HL-60 (cell line): ENCODE results near the gene VWA8.

Experiments used
- DNase-seq, 2 experiments: peaks; one replicate each; pipeline ENCODE4 v3.0.0-alpha.2; 2010 to 2020; ENCODE audit warnings: low read depth in 1 of 2, low spot score in 1 of 2
- H3K27ac ChIP-seq: fragments of 250-450 bp; sonication (Bioruptor Pico); replicated peaks from 2 replicates; pipeline ENCODE4 v1.5.1; 2020; ENCODE audit warnings: mild to moderate bottlenecking, moderate library complexity
- H3K27me3 ChIP-seq: fragments of 250-450 bp; sonication (Bioruptor Pico); 2 replicates; pipeline ENCODE4 v1.5.1; 2021; ENCODE audit warnings: mild to moderate bottlenecking, moderate library complexity; ENCODE audit not compliant: insufficient read depth, poor library complexity, severe bottlenecking
- H3K4me3 ChIP-seq: replicated peaks from 2 replicates; pipeline ENCODE4 v1.5.1; 2011; ENCODE audit warnings: mild to moderate bottlenecking, control low read depth, low read length; ENCODE audit not compliant: insufficient read depth
- CTCF ChIP-seq: IDR thresholded peaks from one replicate; pipeline ENCODE4 v1.5.1; 2011; ENCODE audit warnings: low read length, control low read depth, inconsistent platforms; ENCODE audit not compliant: insufficient read depth
- GABPA ChIP-seq: IDR thresholded peaks from 2 replicates; pipeline ENCODE4 v1.6.1; 2012; ENCODE audit warnings: low read depth
- POLR2AphosphoS5 ChIP-seq: IDR thresholded peaks from 2 replicates; pipeline ENCODE4 v1.6.1; 2012; ENCODE audit warnings: low read depth
- REST ChIP-seq: IDR thresholded peaks from 2 replicates; pipeline ENCODE4 v1.6.1; 2012; ENCODE audit warnings: low read depth; ENCODE audit not compliant: insufficient replicate concordance
- SPI1 ChIP-seq: IDR thresholded peaks from 2 replicates; pipeline ENCODE4 v1.6.1; 2012; ENCODE audit warnings: low read depth, mild to moderate bottlenecking, borderline replicate concordance

The VWA8 gene

GRCh38 chr13:41634407-41634806 is 326.5 kb downstream of the VWA8 start:
- Histone ChIP-seq H3K27ac (no peak overlapping the region), H3K27me3 (no peaks in the 10 kb centered on the region), H3K4me3 (no peak overlapping the region)
- DNase-seq = no peak
- TF ChIP-seq CTCF (no peak), POLR2AphosphoS5 (no peak), REST (no peak), GABPA (no peak), SPI1 (no peak)

GRCh38 chr13:41633776-41634175 is 327.1 kb downstream of the VWA8 start:
- H3K27ac ChIP-seq = no peak overlapping the region
- TF ChIP-seq CTCF (no peak), REST (no peak), SPI1 (no peak), POLR2AphosphoS5 (no peak), GABPA (no peak)
- no peaks in the 10 kb centered on the region for H3K27me3 ChIP-seq
- DNase-seq = no peak
- H3K4me3 ChIP-seq = no peak overlapping the region

- Histone ChIP-seq H3K27ac (no peak overlapping the region), H3K4me3 (no peak overlapping the region), H3K27me3 (no peaks in the 10 kb centered on the region)
- DNase-seq = no peak
- TF ChIP-seq CTCF (no peak), SPI1 (no peak), REST (no peak), POLR2AphosphoS5 (no peak), GABPA (no peak)
These were observed 329.5 kb downstream of the VWA8 start for GRCh38 chr13:41631296-41631965.
